OCI-LY3 (cell line): ENCODE data around the gene LRRC1.

Source experiments
- H2AFZ ChIP-seq: fragments of 200-600, 300-600 bp; shearing (Covaris generic); 2 replicates; pipeline ENCODE4 v1.6.0; 2014; ENCODE audit warnings: antibody characterized with exemption, low read depth, low read length
- H3K27ac ChIP-seq: fragments of 200-600, 300-600 bp; sonication (generic); 2 replicates; pipeline ENCODE4 v1.5.1; 2014; ENCODE audit warnings: mild to moderate bottlenecking, low read length, moderate library complexity, mixed read lengths
- H3K27me3 ChIP-seq: fragments of 200-600, 300-600 bp; sonication (generic); 2 replicates; pipeline ENCODE4 v1.6.1; 2014; ENCODE audit warnings: low read depth, low read length, mixed read lengths
- H3K36me3 ChIP-seq: fragments of 200-600, 300-600 bp; sonication (generic); replicated peaks from 2 replicates; pipeline ENCODE3; 2014; ENCODE audit warnings: low read depth, low read length, mixed read lengths
- H3K4me1 ChIP-seq: fragments of 300-600, 200-600 bp; sonication (generic); 2 replicates; pipeline ENCODE4 v1.6.1; 2014; ENCODE audit warnings: low read length, mixed read lengths
- H3K4me2 ChIP-seq: fragments of 200-600, 300-600 bp; sonication (generic); 2 replicates; pipeline ENCODE4 v1.6.1; 2014; ENCODE audit warnings: low read length, mixed read lengths
- H3K4me3 ChIP-seq: fragments of 300-600, 200-600 bp; sonication (generic); 2 replicates; pipeline ENCODE4 v1.5.1; 2014; ENCODE audit warnings: antibody characterized with exemption, mild to moderate bottlenecking, low read length, moderate library complexity
- H3K79me2 ChIP-seq: fragments of 300-600, 200-600 bp; shearing (Covaris generic); 2 replicates; pipeline ENCODE4 v1.6.1; 2014; ENCODE audit warnings: mild to moderate bottlenecking, low read length, mixed read lengths
- H3K9ac ChIP-seq: fragments of 300-600, 200-600 bp; shearing (Covaris generic); 2 replicates; pipeline ENCODE4 v1.6.0; 2014; ENCODE audit warnings: mild to moderate bottlenecking, low read length, moderate library complexity
- H3K9me3 ChIP-seq: fragments of 200-600, 300-600 bp; shearing (Covaris generic); 2 replicates; pipeline ENCODE4 v1.6.1; 2014; ENCODE audit warnings: low read length, mixed read lengths; ENCODE audit not compliant: insufficient read depth
- H4K20me1 ChIP-seq: fragments of 200-600, 300-600 bp; sonication (generic); 2 replicates; pipeline ENCODE4 v1.6.1; 2016; ENCODE audit warnings: low read length, mixed read lengths; ENCODE audit not compliant: insufficient read depth
- CTCF ChIP-seq: fragments of 200-600, 300-600 bp; sonication (generic); IDR thresholded peaks from 2 replicates; pipeline ENCODE4 v1.5.1; 2014; ENCODE audit warnings: antibody characterized with exemption, low read length, low read depth
- EZH2phosphoT487 ChIP-seq: fragments of 200-600 bp; shearing (Covaris generic); IDR thresholded peaks from 2 replicates; pipeline ENCODE4 v1.6.1; 2018; ENCODE audit warnings: antibody characterized with exemption, mixed run types, low read depth

The LRRC1 gene

GRCh38 chr6:53797304-53797703, 2.5 kb downstream of the LRRC1 start:
- Histone ChIP-seq H3K36me3 (no peaks in the 10 kb centered on the region), H3K9me3 (no peaks in the 10 kb centered on the region), H3K27me3 (peaks cover 22% of the 10 kb centered on the region; the same call in 1 of the 2 replicates), H4K20me1 (no peaks in the 10 kb centered on the region), H2AFZ (no peak overlapping the region), H3K9ac (no peak overlapping the region), H3K27ac (no peak overlapping the region), H3K4me2 (no peak overlapping the region), H3K4me1 (peaks cover 16% of the 10 kb centered on the region), H3K4me3 (no peak overlapping the region), H3K79me2 (peaks cover 7% of the 10 kb centered on the region; the same call in 1 of the 2 replicates)
- TF ChIP-seq EZH2phosphoT487 (no peak), CTCF (no peak)

GRCh38 chr6:53799340-53799739, 4.5 kb downstream of the LRRC1 start:
- H3K4me2 ChIP-seq = no peak overlapping the region
- H3K36me3 ChIP-seq = no peaks in the 10 kb centered on the region
- H3K79me2 ChIP-seq = peaks cover 9% of the 10 kb centered on the region; the same call in 1 of the 2 replicates
- TF ChIP-seq CTCF (no peak), EZH2phosphoT487 (no peak)
- no peak overlapping the region for H2AFZ ChIP-seq
- H3K9me3 ChIP-seq = no peaks in the 10 kb centered on the region
- peaks cover 16% of the 10 kb centered on the region; the same call in 1 of the 2 replicates for H3K27me3 ChIP-seq
- H3K4me3 ChIP-seq = no peak overlapping the region
- H3K27ac ChIP-seq = no peak overlapping the region
- no peak overlapping the region for H3K9ac ChIP-seq
- H3K4me1 ChIP-seq = peaks cover 6% of the 10 kb centered on the region; the same call in 1 of the 2 replicates
- H4K20me1 ChIP-seq = no peaks in the 10 kb centered on the region

- TF ChIP-seq EZH2phosphoT487 (no peak), CTCF (no peak)
- Histone ChIP-seq H3K4me2 (no peak overlapping the region), H3K36me3 (no peaks in the 10 kb centered on the region), H3K79me2 (0 out of 2 replicates have a peak, but pooled peaks cover 3% of the 10 kb centered on the region), H3K4me1 (peaks cover 5% of the 10 kb centered on the region; the same call in 1 of the 2 replicates), H3K27ac (no peak overlapping the region), H3K9me3 (no peaks in the 10 kb centered on the region), H3K9ac (no peak overlapping the region), H2AFZ (no peak overlapping the region), H4K20me1 (no peaks in the 10 kb centered on the region), H3K27me3 (peaks cover 7% of the 10 kb centered on the region; the same call in 1 of the 2 replicates), H3K4me3 (no peak overlapping the region)
Observed at GRCh38 chr6:53801022-53801421, 6.2 kb downstream of the LRRC1 start.

- Histone ChIP-seq H3K9me3 (no peaks in the 10 kb centered on the region), H4K20me1 (no peaks in the 10 kb centered on the region), H2AFZ (no peak overlapping the region), H3K4me3 (no peak overlapping the region), H3K79me2 (0 out of 2 replicates have a peak, but pooled peaks cover 3% of the 10 kb centered on the region), H3K27ac (no peak overlapping the region), H3K9ac (no peak overlapping the region), H3K4me1 (no peaks in the 10 kb centered on the region; the same call in 1 of the 2 replicates), H3K4me2 (no peak overlapping the region), H3K36me3 (no peaks in the 10 kb centered on the region), H3K27me3 (no peaks in the 10 kb centered on the region)
- TF ChIP-seq EZH2phosphoT487 = no peak
- no peak for TF ChIP-seq CTCF
Observed at GRCh38 chr6:53802582-53802981, 7.8 kb downstream of the LRRC1 start.
